NCI-H2081 (cell line): ENCODE data around the gene SOS2.

ENCODE experiments used
- DNase-seq, 2 experiments: peaks; one replicate each; lab custom pipeline; 2025; lab: John Stamatoyannopoulos, UW

Gene SOS2

DNA sequence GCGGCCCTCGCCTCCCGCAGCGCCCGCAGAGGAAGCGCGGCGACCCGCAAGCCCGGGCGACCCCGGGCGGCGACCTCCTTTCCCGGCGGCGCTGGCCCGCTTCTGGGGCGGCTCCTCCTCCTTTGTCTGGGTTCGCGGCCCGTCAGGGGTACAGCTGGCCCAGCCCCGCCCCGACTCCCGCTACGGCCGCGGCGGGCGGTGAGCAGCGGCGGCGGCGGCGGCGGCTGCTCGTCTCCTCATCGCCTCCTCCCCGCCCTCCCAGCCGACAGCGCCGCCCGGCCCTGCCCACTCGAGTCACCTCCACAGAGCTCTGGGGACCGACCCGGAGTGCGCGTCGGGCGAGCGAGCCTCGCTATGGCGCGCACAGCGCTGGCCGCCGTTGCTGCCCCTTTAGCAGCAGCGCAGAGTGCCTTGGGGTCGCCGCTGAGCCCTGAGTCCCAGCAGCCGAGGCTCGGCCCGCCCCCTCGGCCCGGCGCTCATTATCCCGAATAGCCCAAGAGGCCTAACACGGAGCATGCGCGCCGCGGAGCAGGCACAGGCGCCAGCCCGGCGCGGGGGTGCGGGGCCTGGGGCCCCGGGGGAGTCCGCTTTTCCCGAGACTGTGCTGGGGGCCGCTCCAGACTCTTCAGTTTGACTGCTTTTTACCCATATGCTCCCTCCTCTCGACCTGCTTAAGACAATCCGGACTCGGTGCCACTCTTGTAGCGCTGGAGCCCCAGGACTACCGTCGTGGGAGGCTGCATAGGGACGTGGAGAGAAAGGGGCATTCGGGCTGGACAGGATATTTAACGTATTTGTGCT is at the start of gene SOS2:
TSS of gene SOS2 (minus strand) at position 104 of the 801 bp plus-strand sequence. CDS start 295 bp downstream, outside the sequence.
- peak; percentile 79 to 90 for DNase-seq

- DNase-seq: no peak
Measured at GRCh38 chr14:50272498-50272897, 41.1 kb upstream of the SOS2 start.

GRCh38 chr14:50270932-50271331 is 39.6 kb upstream of the SOS2 start:
- no peak for DNase-seq

GRCh38 chr14:50265029-50265428 is 33.7 kb upstream of the SOS2 start:
- DNase-seq: no peak

DNA sequence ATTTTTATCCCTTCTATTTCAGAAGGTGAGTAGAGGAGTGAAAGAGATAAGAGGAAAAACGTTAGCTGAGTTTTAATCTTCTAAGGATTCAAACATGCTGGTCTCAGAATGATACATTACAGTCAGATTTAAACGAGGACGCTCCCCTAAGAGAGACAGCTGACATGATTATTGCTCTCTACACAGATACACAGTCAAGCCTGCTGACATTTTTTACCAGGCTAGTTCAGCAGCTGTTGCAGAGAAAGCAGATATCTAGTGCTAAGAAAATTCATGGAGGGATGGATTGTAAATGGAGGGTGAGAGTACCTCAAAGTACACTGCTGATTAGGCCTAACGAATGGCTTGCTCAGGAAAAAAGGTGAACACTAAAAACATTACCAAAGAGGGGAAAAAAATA is 31.9 kb upstream of the SOS2 start:
- DNase-seq: no peak

DNA sequence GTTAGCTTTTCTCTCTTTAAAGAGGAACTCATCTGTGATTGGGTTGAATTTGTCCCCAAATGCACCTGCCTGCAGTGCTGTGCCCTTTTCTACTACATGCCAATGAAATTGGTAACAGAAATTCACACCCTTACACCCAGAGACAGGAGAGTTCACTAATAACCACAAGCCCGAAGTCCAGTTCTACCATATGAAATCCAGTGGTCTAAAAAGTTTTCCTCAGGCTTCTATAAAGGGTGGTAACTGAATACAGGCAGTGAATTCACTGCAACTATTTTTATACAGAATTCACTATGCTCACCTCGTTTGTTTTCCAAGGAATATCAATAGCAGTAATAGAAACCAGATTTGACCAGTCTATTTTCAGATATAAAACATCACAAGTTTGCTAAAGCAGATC is 31.5 kb upstream of the SOS2 start:
- DNase-seq: no peak

GRCh38 chr14:50260511-50260910 is 29.1 kb upstream of the SOS2 start:
- DNase-seq: peak in 1 of 2 experiments; percentile 16

DNA sequence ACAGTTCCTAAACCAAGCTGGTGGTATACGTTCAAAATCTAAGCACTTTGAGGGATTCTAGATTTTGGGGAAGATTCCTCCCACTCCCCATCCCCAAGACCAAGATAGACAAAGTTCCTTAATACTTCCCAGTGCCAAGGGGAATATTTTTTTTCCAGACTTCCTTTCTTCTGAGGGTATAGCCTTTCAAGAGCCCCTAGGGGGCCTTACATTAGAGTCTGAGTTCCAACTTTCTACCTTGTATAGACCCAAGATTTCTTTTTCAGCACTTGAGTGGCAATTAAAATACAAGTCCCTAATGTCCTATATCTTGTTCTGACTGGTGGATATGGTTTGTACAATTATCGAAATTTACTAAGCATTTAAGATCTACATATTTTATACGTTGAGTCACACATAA is 28.7 kb upstream of the SOS2 start:
- no peak for DNase-seq

DNA sequence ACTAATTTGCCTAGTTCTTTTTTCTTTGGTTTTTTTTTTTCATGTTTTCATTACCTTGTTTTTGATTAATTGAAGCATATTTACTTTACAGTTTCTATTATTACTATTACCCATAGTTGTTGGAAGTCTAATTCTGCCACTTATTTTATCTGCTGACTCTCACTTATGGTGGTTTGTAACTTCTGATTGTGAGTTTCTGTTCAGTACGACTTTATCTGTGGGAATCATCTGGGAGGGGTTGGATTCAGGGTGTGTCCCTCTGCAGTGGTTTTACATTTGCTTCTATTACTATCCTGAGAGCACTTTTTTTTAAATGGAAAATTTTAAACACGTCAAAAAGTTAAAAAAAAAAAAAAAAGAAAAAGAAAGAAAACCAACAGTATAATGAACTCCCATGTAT is 26.4 kb upstream of the SOS2 start:
- DNase-seq: no peak

GRCh38 chr14:50254248-50254647 is 22.9 kb upstream of the SOS2 start:
- DNase-seq: no peak

- no peak for DNase-seq
Measured at GRCh38 chr14:50249136-50249775, 17.9 kb upstream of the SOS2 start.

- no peak for DNase-seq
Measured at GRCh38 chr14:50247245-50247644, 15.9 kb upstream of the SOS2 start.

- no peak for DNase-seq
Measured at GRCh38 chr14:50242566-50243310, 11.4 kb upstream of the SOS2 start.

DNA sequence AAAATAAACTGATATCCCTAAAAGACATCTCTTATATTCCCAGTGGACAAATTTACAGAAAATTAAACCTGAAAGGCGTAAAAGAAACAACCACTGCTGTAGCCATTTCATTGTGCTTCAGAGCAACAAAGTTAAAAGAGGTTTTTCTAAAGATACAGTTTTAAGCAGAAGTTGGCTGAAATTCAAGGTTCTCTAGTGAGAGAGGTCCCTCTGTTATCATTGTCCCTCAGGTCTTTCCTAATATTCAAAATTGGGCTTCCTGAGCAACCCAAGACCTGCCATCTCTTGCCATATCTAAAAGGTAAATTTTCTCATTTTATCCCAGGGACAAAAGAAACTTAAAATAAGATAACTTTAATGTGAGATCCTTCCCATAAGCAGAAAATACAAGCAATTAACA is 10.7 kb upstream of the SOS2 start:
- DNase-seq: no peak

- no peak for DNase-seq
Measured at GRCh38 chr14:50237427-50237826, 6.0 kb upstream of the SOS2 start.

- no peak for DNase-seq
Measured at GRCh38 chr14:50233951-50234250, 2.5 kb upstream of the SOS2 start.

- no peak for DNase-seq
Measured at GRCh38 chr14:50233166-50233950, 2.0 kb upstream of the SOS2 start.

DNA sequence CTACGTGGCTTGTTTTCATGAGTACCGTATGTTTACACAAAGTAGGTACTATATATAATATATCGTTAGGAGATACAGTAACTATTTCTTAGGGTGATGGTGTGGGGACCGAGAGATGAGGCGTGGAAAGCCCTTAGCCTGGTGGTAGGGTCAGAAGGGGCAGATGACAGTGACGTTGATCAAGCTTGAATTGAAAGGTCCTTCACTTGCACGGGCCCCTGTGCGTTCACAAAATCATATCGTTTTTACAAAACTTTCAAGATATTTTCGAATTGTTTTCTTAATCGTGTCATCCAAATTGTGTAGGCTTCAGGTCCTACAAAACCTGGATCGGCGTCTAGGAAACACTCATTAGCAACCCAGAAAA is 881 bp upstream of the SOS2 start:
- no peak for DNase-seq

DNA sequence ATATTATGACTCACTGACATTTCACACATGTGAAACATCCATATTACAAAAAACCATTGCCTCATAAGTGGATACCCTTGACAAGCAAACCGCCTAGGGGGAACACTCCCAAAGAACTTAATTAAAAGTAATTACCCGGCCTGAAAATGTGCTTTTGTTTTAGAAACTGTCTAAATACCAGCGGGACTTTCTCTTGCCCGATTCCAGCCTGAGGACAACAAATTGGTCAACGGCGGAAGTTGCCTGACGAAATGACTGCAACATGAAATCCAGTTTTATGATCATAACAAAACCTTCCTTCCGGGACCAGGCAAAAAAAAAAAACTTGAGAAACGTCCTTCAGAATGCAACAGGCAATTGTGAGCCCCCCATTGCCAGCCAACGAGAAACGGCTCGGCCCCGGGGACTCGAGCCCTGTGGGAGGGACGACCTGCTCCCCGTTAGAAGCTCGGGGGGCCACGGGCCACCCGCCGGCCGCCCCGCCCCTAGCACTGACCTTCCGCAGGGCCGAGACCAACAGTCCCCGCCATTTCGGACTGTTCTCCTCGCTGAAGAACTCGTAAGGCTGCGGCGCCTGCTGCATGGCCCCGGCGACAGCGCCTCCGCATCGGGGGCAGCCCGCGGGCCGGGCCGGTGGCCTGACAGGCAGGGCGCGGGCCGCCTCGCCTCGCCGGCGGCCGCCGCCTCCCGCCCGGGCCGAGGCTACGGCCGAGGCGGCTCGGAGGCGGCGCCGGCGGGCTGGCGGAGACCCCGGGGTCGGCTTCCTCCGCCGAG is 490 bp downstream of the SOS2 start:
- peak; percentile 13 to 54 for DNase-seq

DNA sequence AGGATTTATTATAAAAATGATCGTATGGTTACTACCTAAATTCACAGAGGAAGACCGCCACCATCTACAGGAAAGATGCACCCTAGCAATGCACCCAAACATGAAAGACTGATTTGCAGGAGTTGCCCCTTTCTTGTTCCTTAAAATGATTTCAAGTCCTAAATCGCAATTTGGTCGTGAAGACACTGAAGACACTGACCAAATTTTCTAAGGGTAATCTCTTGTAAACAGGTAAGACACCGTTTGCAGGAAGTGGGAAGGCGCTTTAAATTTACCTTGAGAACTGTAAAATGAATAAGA is 1.0 kb downstream of the SOS2 start:
- DNase-seq: no peak

DNA sequence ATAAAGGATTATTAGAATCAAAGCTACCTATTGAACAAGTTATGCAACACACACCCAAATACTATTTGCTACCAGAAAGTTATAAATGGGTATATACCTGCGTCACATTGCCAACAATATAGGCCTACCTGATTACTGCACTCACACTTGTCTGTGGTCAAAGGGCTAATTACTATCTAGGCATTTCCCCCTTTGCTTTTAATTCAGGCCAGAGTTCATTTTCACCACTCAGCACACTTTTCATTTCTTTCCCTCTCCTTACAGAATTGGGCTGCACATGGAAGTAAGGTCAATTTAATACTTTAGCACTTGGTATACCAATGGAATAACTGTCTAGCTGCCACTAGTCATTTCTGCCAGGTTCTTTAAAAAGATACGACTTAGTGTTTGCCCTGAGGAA is 1.7 kb downstream of the SOS2 start:
- DNase-seq: no peak

- no peak for DNase-seq
Measured at GRCh38 chr14:50228313-50228712, 3.1 kb downstream of the SOS2 start.
